ENCODE data around the gene LMNB1.

Gene LMNB1

GRCh38 chr5:126877602-126878001 lies 100.7 kb downstream of the LMNB1 start:
- H3K27me3 ChIP-seq (ENCODE audit: insufficient read depth, poor library complexity, severe bottlenecking) = no peaks in the 10 kb centered on the region
- no peak overlapping the region for H3K4me3 ChIP-seq (replicated peaks; ENCODE audit: insufficient read depth, low read length)
- no peak for DNase-seq (ENCODE audit: low read depth in 1 of 2, low spot score in 1 of 2)
- H3K27ac ChIP-seq (replicated peaks) = no peak overlapping the region
- TF ChIP-seq CTCF (IDR thresholded peaks at IDR 0.05; ENCODE audit: insufficient read depth, low read length) = no peak
- TF ChIP-seq GABPA (IDR thresholded peaks at IDR 0.05; ENCODE audit: low read depth) = no peak
- TF ChIP-seq SPI1 (IDR thresholded peaks at IDR 0.05; ENCODE audit: borderline replicate concordance, low read depth) = no peak
- TF ChIP-seq POLR2AphosphoS5 (IDR thresholded peaks at IDR 0.05; ENCODE audit: low read depth) = no peak
- TF ChIP-seq REST (IDR thresholded peaks at IDR 0.05; ENCODE audit: insufficient replicate concordance, low read depth) = no peak

- TF ChIP-seq POLR2AphosphoS5 (IDR thresholded peaks at IDR 0.05; ENCODE audit: low read depth) = no peak
- Histone ChIP-seq H3K27ac (replicated peaks) (no peak overlapping the region), H3K4me3 (replicated peaks; ENCODE audit: insufficient read depth, low read length) (no peak overlapping the region), H3K27me3 (ENCODE audit: insufficient read depth, poor library complexity, severe bottlenecking) (no peaks in the 10 kb centered on the region)
- no peak for DNase-seq (ENCODE audit: low read depth in 1 of 2, low spot score in 1 of 2)
Observed at GRCh38 chr5:126878085-126878484, 101.1 kb downstream of the LMNB1 start.

- Histone ChIP-seq H3K4me3 (replicated peaks; ENCODE audit: insufficient read depth, low read length) (no peak overlapping the region), H3K27ac (replicated peaks) (no peak overlapping the region), H3K27me3 (ENCODE audit: insufficient read depth, poor library complexity, severe bottlenecking) (no peaks in the 10 kb centered on the region)
- TF ChIP-seq GABPA (IDR thresholded peaks at IDR 0.05; ENCODE audit: low read depth) (no peak), CTCF (IDR thresholded peaks at IDR 0.05; ENCODE audit: insufficient read depth, low read length) (no peak), REST (IDR thresholded peaks at IDR 0.05; ENCODE audit: insufficient replicate concordance, low read depth) (no peak), POLR2AphosphoS5 (IDR thresholded peaks at IDR 0.05; ENCODE audit: low read depth) (no peak), SPI1 (IDR thresholded peaks at IDR 0.05; ENCODE audit: borderline replicate concordance, low read depth) (no peak)
- no peak for DNase-seq (ENCODE audit: low read depth in 1 of 2, low spot score in 1 of 2)
Observed at GRCh38 chr5:126878634-126879033, 101.7 kb downstream of the LMNB1 start.

GRCh38 chr5:126881821-126882600 lies 105.1 kb downstream of the LMNB1 start:
- no peak for TF ChIP-seq REST (IDR thresholded peaks at IDR 0.05; ENCODE audit: insufficient replicate concordance, low read depth)
- TF ChIP-seq GABPA (IDR thresholded peaks at IDR 0.05; ENCODE audit: low read depth) = no peak
- no peak for TF ChIP-seq SPI1 (IDR thresholded peaks at IDR 0.05; ENCODE audit: borderline replicate concordance, low read depth)
- no peak for TF ChIP-seq POLR2AphosphoS5 (IDR thresholded peaks at IDR 0.05; ENCODE audit: low read depth)
- TF ChIP-seq CTCF (IDR thresholded peaks at IDR 0.05; ENCODE audit: insufficient read depth, low read length) = no peak
- no peak for DNase-seq (ENCODE audit: low read depth in 1 of 2, low spot score in 1 of 2)
- no peaks in the 10 kb centered on the region for H3K27me3 ChIP-seq (ENCODE audit: insufficient read depth, poor library complexity, severe bottlenecking)
- H3K4me3 ChIP-seq (replicated peaks; ENCODE audit: insufficient read depth, low read length) = no peak overlapping the region
- H3K27ac ChIP-seq (replicated peaks) = no peak overlapping the region
